ENCODE results near the gene SMO. TPM values are rescaled to one million over a fixed set of nuclear protein-coding genes. Genes with fewer than 3 reads are reported as not detected.
"Not testable (repeated sequence)": the region's sequence is repeated elsewhere in the genome, so short reads cannot be mapped to it uniquely, and the experiment has no call there.

The SMO gene
- total RNA-seq, 1 experiment from 2014 or later, result 2.9 TPM

DNA sequence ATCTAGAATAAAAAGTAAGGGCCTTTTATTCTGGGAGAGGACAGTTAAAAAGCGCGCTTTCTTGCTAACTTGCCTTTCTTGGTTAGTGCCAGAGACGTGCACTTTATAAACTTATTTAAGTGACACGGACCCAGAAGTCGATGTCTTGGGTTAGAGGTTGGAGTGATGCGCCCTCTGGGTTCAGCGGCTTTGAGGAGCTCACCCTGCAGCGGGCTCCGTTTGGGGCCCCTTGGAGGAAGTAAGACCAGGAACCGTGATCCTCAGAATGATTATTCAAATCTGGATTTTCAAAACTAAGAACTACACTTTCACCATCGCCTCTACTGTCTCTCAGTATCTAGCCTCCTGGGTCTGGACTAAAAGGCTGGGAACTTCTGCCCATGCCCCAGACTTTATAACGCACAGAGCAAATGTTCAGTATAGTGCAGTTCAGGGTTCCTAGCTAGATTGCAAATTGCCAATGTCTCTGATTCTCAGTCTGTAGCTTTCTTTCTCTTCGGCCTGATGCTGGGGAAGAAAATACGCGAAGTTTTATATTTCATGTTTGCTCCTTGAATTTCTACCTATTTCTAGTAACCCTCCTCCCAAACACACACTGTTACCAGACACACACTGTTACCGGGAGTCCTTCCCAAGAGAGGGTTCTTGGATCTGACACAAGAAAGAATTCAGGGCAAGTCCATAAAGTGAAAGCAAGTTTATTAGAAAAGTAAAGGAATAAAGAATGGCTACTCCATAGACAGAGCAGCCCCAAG, 18.6 kb upstream of the SMO start:
- no peaks in the 10 kb centered on the region for H3K9me3 ChIP-seq (ENCODE audit: control insufficient read depth, insufficient read depth, low read depth, low read length)
- BruUV-seq (replicated peaks), result no TSS peak
- DNase-seq (ENCODE audit: low read depth, low spot score) (no peak), ATAC-seq (no peak)
- in situ Hi-C loops (cut with HindIII; ENCODE audit: low pct_unique_long_range_greater_than_20kb, low sequenced_read_pairs), result no loop called here
- ChIA-PET CTCF (no interaction called here), POLR2A (no interaction called here)
- no peak overlapping the region for H3K4me3 ChIP-seq (ENCODE audit: low read depth in 2 of 2, low read length in 2 of 2)
- intact Hi-C loops (cut with micrococcal nuclease; ENCODE audit: unreplicated experiment), result no loop called here
- H3K36me3 ChIP-seq (ENCODE audit: control insufficient read depth, insufficient read depth, low read length), result no peaks in the 10 kb centered on the region
- H3K27me3 ChIP-seq (ENCODE audit: control insufficient read depth, insufficient read depth, low read length), result no peaks in the 10 kb centered on the region
- no peak for TF ChIP-seq SIN3A (IDR thresholded peaks at IDR 0.05; ENCODE audit: borderline replicate concordance, insufficient read depth, low read depth, low read length)
- TF ChIP-seq, protein P1, sequence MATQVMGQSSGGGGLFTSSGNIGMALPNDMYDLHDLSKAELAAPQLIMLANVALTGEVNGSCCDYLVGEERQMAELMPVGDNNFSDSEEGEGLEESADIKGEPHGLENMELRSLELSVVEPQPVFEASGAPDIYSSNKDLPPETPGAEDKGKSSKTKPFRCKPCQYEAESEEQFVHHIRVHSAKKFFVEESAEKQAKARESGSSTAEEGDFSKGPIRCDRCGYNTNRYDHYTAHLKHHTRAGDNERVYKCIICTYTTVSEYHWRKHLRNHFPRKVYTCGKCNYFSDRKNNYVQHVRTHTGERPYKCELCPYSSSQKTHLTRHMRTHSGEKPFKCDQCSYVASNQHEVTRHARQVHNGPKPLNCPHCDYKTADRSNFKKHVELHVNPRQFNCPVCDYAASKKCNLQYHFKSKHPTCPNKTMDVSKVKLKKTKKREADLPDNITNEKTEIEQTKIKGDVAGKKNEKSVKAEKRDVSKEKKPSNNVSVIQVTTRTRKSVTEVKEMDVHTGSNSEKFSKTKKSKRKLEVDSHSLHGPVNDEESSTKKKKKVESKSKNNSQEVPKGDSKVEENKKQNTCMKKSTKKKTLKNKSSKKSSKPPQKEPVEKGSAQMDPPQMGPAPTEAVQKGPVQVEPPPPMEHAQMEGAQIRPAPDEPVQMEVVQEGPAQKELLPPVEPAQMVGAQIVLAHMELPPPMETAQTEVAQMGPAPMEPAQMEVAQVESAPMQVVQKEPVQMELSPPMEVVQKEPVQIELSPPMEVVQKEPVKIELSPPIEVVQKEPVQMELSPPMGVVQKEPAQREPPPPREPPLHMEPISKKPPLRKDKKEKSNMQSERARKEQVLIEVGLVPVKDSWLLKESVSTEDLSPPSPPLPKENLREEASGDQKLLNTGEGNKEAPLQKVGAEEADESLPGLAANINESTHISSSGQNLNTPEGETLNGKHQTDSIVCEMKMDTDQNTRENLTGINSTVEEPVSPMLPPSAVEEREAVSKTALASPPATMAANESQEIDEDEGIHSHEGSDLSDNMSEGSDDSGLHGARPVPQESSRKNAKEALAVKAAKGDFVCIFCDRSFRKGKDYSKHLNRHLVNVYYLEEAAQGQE (IDR thresholded peaks at IDR 0.05; ENCODE audit: insufficient read depth in 1 of 2, low read depth in 2 of 2, low read length in 1 of 2), result no peak
- TF ChIP-seq, protein P2, sequence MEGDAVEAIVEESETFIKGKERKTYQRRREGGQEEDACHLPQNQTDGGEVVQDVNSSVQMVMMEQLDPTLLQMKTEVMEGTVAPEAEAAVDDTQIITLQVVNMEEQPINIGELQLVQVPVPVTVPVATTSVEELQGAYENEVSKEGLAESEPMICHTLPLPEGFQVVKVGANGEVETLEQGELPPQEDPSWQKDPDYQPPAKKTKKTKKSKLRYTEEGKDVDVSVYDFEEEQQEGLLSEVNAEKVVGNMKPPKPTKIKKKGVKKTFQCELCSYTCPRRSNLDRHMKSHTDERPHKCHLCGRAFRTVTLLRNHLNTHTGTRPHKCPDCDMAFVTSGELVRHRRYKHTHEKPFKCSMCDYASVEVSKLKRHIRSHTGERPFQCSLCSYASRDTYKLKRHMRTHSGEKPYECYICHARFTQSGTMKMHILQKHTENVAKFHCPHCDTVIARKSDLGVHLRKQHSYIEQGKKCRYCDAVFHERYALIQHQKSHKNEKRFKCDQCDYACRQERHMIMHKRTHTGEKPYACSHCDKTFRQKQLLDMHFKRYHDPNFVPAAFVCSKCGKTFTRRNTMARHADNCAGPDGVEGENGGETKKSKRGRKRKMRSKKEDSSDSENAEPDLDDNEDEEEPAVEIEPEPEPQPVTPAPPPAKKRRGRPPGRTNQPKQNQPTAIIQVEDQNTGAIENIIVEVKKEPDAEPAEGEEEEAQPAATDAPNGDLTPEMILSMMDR (IDR thresholded peaks at IDR 0.05), result no peak
- TF ChIP-seq TCF7L2 (IDR thresholded peaks at IDR 0.05; ENCODE audit: low read depth, low read length), result no peak
- TF ChIP-seq POLR2AphosphoS5 (IDR thresholded peaks at IDR 0.05; ENCODE audit: low read depth, low read length), result no peak
- no peak overlapping the region for H3K27ac ChIP-seq (ENCODE audit: low read length)
- no peaks in the 10 kb centered on the region; the same call in 1 of the 2 replicates for H3K4me1 ChIP-seq (ENCODE audit: control insufficient read depth, insufficient read depth, low read length)

DNA sequence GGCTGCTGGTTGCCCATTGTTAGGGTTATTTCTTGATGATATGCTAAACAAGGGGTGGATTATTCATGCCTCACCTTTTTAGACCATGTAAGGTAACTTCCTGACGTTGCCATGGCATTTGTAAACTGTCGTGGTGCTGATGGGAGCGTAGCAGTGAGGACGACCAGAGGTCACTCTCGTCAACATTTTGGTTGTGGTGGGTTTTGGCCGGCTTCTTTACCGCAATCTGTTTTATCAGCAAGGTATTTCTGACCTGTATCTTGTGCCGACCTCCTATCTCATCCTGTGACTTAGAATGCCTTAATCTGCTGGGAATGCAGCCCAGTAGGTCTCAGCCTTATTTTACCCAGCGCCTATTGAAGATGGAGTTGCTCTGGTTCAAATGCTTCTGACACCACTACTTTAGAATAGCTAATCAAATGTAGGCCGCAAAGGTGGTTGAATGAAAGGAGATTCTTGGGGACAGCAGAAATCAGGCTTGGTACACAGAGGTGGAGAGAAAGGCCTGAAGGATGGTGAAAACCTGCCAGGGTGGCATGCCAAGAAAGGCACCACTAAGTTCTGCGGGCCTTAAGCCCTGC, 17.9 kb upstream of the SMO start:
- in situ Hi-C loops (cut with HindIII; ENCODE audit: low pct_unique_long_range_greater_than_20kb, low sequenced_read_pairs), result no loop called here
- Histone ChIP-seq H3K9me3 (ENCODE audit: control insufficient read depth, insufficient read depth, low read depth, low read length) (no peaks in the 10 kb centered on the region), H3K27ac (ENCODE audit: low read length) (no peak overlapping the region), H3K27me3 (ENCODE audit: control insufficient read depth, insufficient read depth, low read length) (no peaks in the 10 kb centered on the region), H3K4me3 (ENCODE audit: low read depth in 2 of 2, low read length in 2 of 2) (no peak overlapping the region), H3K4me1 (ENCODE audit: control insufficient read depth, insufficient read depth, low read length) (no peaks in the 10 kb centered on the region; the same call in 1 of the 2 replicates), H3K36me3 (ENCODE audit: control insufficient read depth, insufficient read depth, low read length) (no peaks in the 10 kb centered on the region)
- ATAC-seq (no peak), DNase-seq (ENCODE audit: low read depth, low spot score) (no peak)
- TF ChIP-seq TCF7L2 (IDR thresholded peaks at IDR 0.05; ENCODE audit: low read depth, low read length), result no peak
- TF ChIP-seq, protein P1 (IDR thresholded peaks at IDR 0.05; ENCODE audit: insufficient read depth in 1 of 2, low read depth in 2 of 2, low read length in 1 of 2), result no peak
- no peak for TF ChIP-seq SIN3A (IDR thresholded peaks at IDR 0.05; ENCODE audit: borderline replicate concordance, insufficient read depth, low read depth, low read length)
- TF ChIP-seq, protein P2 (IDR thresholded peaks at IDR 0.05), result no peak
- TF ChIP-seq POLR2AphosphoS5 (IDR thresholded peaks at IDR 0.05; ENCODE audit: low read depth, low read length), result no peak
- ChIA-PET POLR2A (no interaction called here), CTCF (no interaction called here)
- intact Hi-C loops (cut with micrococcal nuclease; ENCODE audit: unreplicated experiment), result no loop called here
- BruUV-seq (replicated peaks), result no TSS peak

DNA sequence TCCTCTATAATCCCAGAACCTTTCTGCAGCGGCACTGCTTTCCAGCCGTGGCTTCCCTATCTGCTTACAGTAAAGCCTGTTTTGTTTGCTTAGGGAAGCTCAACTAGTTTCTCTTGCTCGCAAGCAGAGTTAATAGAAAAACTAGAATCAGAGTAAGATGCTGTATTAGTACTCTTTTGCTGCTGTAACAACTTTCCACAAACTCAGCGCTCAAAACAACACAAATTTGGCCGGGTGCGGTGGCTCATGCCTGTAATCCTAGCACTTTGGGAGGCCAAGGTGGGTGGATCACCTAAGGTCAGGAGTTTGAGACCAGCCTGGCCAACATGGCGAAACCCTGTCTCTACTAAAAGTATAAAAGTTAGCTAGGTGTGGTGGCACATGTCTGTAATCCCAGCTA, 14.6 kb upstream of the SMO start:
- intact Hi-C loops (cut with micrococcal nuclease; ENCODE audit: unreplicated experiment); CTCF ChIA-PET; BruUV-seq (replicated peaks): not testable (repeated sequence)

More for the DNA sequence above, 14.6 kb upstream of the SMO start:
- POLR2A ChIA-PET; H3K9me3 ChIP-seq (ENCODE audit: control insufficient read depth, insufficient read depth, low read depth, low read length); H3K27me3 ChIP-seq (ENCODE audit: control insufficient read depth, insufficient read depth, low read length); H3K4me1 ChIP-seq (ENCODE audit: control insufficient read depth, insufficient read depth, low read length); DNase-seq (ENCODE audit: low read depth, low spot score); H3K27ac ChIP-seq (ENCODE audit: low read length); H3K36me3 ChIP-seq (ENCODE audit: control insufficient read depth, insufficient read depth, low read length); ATAC-seq; H3K4me3 ChIP-seq (ENCODE audit: low read depth in 2 of 2, low read length in 2 of 2); in situ Hi-C loops (cut with HindIII; ENCODE audit: low pct_unique_long_range_greater_than_20kb, low sequenced_read_pairs): not testable (repeated sequence)
